ENCODE measurements around the gene C1QA. TPM values are rescaled to one million over a fixed set of nuclear protein-coding genes. Genes with fewer than 3 reads are reported as not detected.

Gene C1QA
- total and polyA plus RNA-seq, 2 experiments from 2014 or later: 5.9 to 7.8 TPM

GRCh38 chr1:22615886-22616285, 20.5 kb upstream of the C1QA start:
- no peaks in the 10 kb centered on the region for H3K36me3 ChIP-seq (replicated peaks; ENCODE audit: insufficient read depth, low read depth)
- H3K9me3 ChIP-seq (ENCODE audit: low read depth): no peaks in the 10 kb centered on the region
- no peaks in the 10 kb centered on the region for H3K9me2 ChIP-seq (replicated peaks; ENCODE audit: insufficient read depth)
- no peak for DNase-seq (ENCODE audit: low spot score)
- no peaks in the 10 kb centered on the region for H4K20me1 ChIP-seq (ENCODE audit: insufficient read depth, poor library complexity, severe bottlenecking)
- H3K27me3 ChIP-seq: peaks cover 37% of the 10 kb centered on the region
- no peaks in the 10 kb centered on the region for H3K4me1 ChIP-seq (ENCODE audit: insufficient read depth)
- no peak overlapping the region for H3K4me2 ChIP-seq
- WGBS (ENCODE audit: low lambda C conversion rate, missing lambda C conversion rate): 76% methylated on average over 2 of the region's 2 CpGs
- no peak for TF ChIP-seq EZH2 (IDR thresholded peaks at IDR 0.05; ENCODE audit: borderline replicate concordance)
- TF ChIP-seq, protein P1, sequence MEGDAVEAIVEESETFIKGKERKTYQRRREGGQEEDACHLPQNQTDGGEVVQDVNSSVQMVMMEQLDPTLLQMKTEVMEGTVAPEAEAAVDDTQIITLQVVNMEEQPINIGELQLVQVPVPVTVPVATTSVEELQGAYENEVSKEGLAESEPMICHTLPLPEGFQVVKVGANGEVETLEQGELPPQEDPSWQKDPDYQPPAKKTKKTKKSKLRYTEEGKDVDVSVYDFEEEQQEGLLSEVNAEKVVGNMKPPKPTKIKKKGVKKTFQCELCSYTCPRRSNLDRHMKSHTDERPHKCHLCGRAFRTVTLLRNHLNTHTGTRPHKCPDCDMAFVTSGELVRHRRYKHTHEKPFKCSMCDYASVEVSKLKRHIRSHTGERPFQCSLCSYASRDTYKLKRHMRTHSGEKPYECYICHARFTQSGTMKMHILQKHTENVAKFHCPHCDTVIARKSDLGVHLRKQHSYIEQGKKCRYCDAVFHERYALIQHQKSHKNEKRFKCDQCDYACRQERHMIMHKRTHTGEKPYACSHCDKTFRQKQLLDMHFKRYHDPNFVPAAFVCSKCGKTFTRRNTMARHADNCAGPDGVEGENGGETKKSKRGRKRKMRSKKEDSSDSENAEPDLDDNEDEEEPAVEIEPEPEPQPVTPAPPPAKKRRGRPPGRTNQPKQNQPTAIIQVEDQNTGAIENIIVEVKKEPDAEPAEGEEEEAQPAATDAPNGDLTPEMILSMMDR (IDR thresholded peaks at IDR 0.05; ENCODE audit: poor library complexity): no peak
- no peak for TF ChIP-seq EZH2phosphoT487 (IDR thresholded peaks at IDR 0.05; ENCODE audit: low read depth, severe bottlenecking, unreplicated experiment)
- no peak overlapping the region for H2AFZ ChIP-seq
- no peak overlapping the region for H3K4me3 ChIP-seq
- no peaks in the 10 kb centered on the region for H3K79me2 ChIP-seq
- H3K27ac ChIP-seq: no peak overlapping the region

GRCh38 chr1:22616571-22616970, 19.9 kb upstream of the C1QA start:
- H4K20me1 ChIP-seq (ENCODE audit: insufficient read depth, poor library complexity, severe bottlenecking): no peaks in the 10 kb centered on the region
- TF ChIP-seq EZH2 (IDR thresholded peaks at IDR 0.05; ENCODE audit: borderline replicate concordance): no peak
- no peak for TF ChIP-seq EZH2phosphoT487 (IDR thresholded peaks at IDR 0.05; ENCODE audit: low read depth, severe bottlenecking, unreplicated experiment)
- TF ChIP-seq, protein P1 (IDR thresholded peaks at IDR 0.05; ENCODE audit: poor library complexity): no peak
- H3K36me3 ChIP-seq (replicated peaks; ENCODE audit: insufficient read depth, low read depth): no peaks in the 10 kb centered on the region
- no peak overlapping the region for H2AFZ ChIP-seq
- H3K9me2 ChIP-seq (replicated peaks; ENCODE audit: insufficient read depth): no peaks in the 10 kb centered on the region
- no peak overlapping the region for H3K27ac ChIP-seq
- 69% methylated on average over 11 of the region's 11 CpGs for WGBS (ENCODE audit: low lambda C conversion rate, missing lambda C conversion rate)
- H3K4me3 ChIP-seq: no peak overlapping the region
- no peaks in the 10 kb centered on the region for H3K9me3 ChIP-seq (ENCODE audit: low read depth)
- H3K4me2 ChIP-seq: no peak overlapping the region
- H3K4me1 ChIP-seq (ENCODE audit: insufficient read depth): no peaks in the 10 kb centered on the region
- no peak for DNase-seq (ENCODE audit: low spot score)
- peaks cover 37% of the 10 kb centered on the region for H3K27me3 ChIP-seq
- no peaks in the 10 kb centered on the region for H3K79me2 ChIP-seq

GRCh38 chr1:22618056-22618455, 18.4 kb upstream of the C1QA start:
- Histone ChIP-seq H3K9me3 (ENCODE audit: low read depth) (no peaks in the 10 kb centered on the region), H3K4me1 (ENCODE audit: insufficient read depth) (no peaks in the 10 kb centered on the region), H2AFZ (no peak overlapping the region), H3K27ac (no peak overlapping the region), H3K79me2 (no peaks in the 10 kb centered on the region), H3K4me2 (no peak overlapping the region), H4K20me1 (ENCODE audit: insufficient read depth, poor library complexity, severe bottlenecking) (no peaks in the 10 kb centered on the region), H3K9me2 (replicated peaks; ENCODE audit: insufficient read depth) (no peaks in the 10 kb centered on the region), H3K36me3 (replicated peaks; ENCODE audit: insufficient read depth, low read depth) (no peaks in the 10 kb centered on the region), H3K27me3 (peaks cover 31% of the 10 kb centered on the region), H3K4me3 (no peak overlapping the region)
- 52% methylated on average over 16 of the region's 16 CpGs for WGBS (ENCODE audit: low lambda C conversion rate, missing lambda C conversion rate)
- no peak for TF ChIP-seq EZH2 (IDR thresholded peaks at IDR 0.05; ENCODE audit: borderline replicate concordance)
- TF ChIP-seq, protein P1 (IDR thresholded peaks at IDR 0.05; ENCODE audit: poor library complexity): no peak
- TF ChIP-seq EZH2phosphoT487 (IDR thresholded peaks at IDR 0.05; ENCODE audit: low read depth, severe bottlenecking, unreplicated experiment): no peak
- no peak for DNase-seq (ENCODE audit: low spot score)

DNA sequence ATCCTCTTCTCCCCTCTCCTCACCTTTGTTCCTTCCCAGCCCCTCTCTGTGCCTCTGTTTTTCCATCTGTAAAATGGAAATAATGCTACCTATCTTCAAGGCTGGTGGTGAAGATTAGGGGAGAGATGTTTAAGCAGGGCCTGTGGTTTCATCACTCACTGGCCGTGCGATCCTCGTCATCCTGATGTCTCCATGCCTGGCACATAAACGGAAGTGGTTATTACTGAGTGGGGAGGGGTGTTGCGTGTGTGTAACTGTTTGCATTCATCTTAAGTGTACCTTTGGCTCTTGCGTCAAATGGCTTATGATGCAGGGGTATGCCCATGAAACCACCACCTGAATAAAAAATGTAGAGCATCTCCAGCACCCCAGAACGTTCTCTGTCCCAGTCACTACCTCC, 17.2 kb upstream of the C1QA start:
- Histone ChIP-seq H2AFZ (no peak overlapping the region), H3K36me3 (replicated peaks; ENCODE audit: insufficient read depth, low read depth) (no peaks in the 10 kb centered on the region), H3K4me1 (ENCODE audit: insufficient read depth) (no peaks in the 10 kb centered on the region), H3K27me3 (peaks cover 28% of the 10 kb centered on the region), H3K4me2 (no peak overlapping the region), H3K9me2 (replicated peaks; ENCODE audit: insufficient read depth) (no peaks in the 10 kb centered on the region), H3K4me3 (no peak overlapping the region), H3K9me3 (ENCODE audit: low read depth) (no peaks in the 10 kb centered on the region), H4K20me1 (ENCODE audit: insufficient read depth, poor library complexity, severe bottlenecking) (no peaks in the 10 kb centered on the region), H3K79me2 (no peaks in the 10 kb centered on the region), H3K27ac (no peak overlapping the region)
- DNase-seq (ENCODE audit: low spot score): no peak
- no peak for TF ChIP-seq EZH2phosphoT487 (IDR thresholded peaks at IDR 0.05; ENCODE audit: low read depth, severe bottlenecking, unreplicated experiment)
- 86% methylated on average over 7 of the region's 7 CpGs for WGBS (ENCODE audit: low lambda C conversion rate, missing lambda C conversion rate)
